Testis (tissue), 2 donors: ENCODE data around the gene CELF5.

Experiments used
- CTCF ChIP-seq, 3 experiments: fragments of 450-650 bp in 2 of 3; fragments of 200-600 bp in 1 of 3; sonication (generic) in 1 of 3; IDR thresholded peaks; one replicate each; pipeline ENCODE4 v1.5.1; 2016 to 2019; ENCODE audit warnings: antibody characterized with exemption in 3 of 3, mild to moderate bottlenecking in 2 of 3, moderate library complexity in 1 of 3
- POLR2A ChIP-seq: fragments of 450-650 bp; IDR thresholded peaks from one replicate; pipeline ENCODE4 v1.6.1; 2017; ENCODE audit warnings: antibody characterized with exemption, mild to moderate bottlenecking, moderate library complexity

GRCh38 chr19:3274245-3274941 lies 49.9 kb downstream of the CELF5 start:
- TF ChIP-seq POLR2A (no peak), CTCF (IDR thresholded peaks at IDR 0.05) (no peak)
